Measurements from ENCODE around the gene RBPMS2.

Gene RBPMS2

GRCh38 chr15:64809649-64810496, 34.5 kb upstream of the RBPMS2 start:
- peak; percentile 77 for DNase-seq (ENCODE audit: low read depth)
- no peak overlapping the region for H3K4me3 ChIP-seq (replicated peaks; ENCODE audit: low read depth, low read length)
- peak; percentile 97 for TF ChIP-seq CTCF (IDR thresholded peaks at IDR 0.05; ENCODE audit: low read length, missing control alignments)

GRCh38 chr15:64808785-64809453, 33.5 kb upstream of the RBPMS2 start:
- no peak for TF ChIP-seq CTCF (IDR thresholded peaks at IDR 0.05; ENCODE audit: low read length, missing control alignments)
- no peak for DNase-seq (ENCODE audit: low read depth)
- no peak overlapping the region for H3K4me3 ChIP-seq (replicated peaks; ENCODE audit: low read depth, low read length)

GRCh38 chr15:64807751-64808222, 32.4 kb upstream of the RBPMS2 start:
- TF ChIP-seq CTCF (IDR thresholded peaks at IDR 0.05; ENCODE audit: low read length, missing control alignments), result no peak
- no peak for DNase-seq (ENCODE audit: low read depth)
- H3K4me3 ChIP-seq (replicated peaks; ENCODE audit: low read depth, low read length), result no peak overlapping the region

- no peak for DNase-seq (ENCODE audit: low read depth)
- TF ChIP-seq CTCF (IDR thresholded peaks at IDR 0.05; ENCODE audit: low read length, missing control alignments), result no peak
- H3K4me3 ChIP-seq (replicated peaks; ENCODE audit: low read depth, low read length), result no peak overlapping the region
These were observed 31.8 kb upstream of the RBPMS2 start for GRCh38 chr15:64807051-64807749.

DNA sequence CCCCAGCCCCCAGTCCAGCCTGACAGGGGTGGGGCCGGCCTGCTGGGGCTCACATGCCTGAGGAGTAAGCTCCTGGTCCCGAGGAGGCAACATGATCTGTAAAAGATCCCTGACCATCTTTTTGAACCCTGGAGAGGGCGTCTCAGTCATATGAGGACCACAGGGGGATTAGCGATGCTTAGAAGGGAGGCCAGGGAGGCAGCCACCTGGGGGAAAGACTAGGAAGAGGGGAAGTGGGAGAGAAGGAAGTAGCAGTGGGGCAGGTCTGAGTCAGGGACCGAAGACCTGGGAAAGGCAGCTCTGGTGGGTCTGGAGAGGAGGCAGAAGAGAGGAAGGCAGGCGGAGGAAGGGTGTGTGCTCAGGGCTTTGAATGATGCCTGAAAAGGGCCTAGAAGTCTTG, 31.1 kb upstream of the RBPMS2 start:
- no peak for TF ChIP-seq CTCF (IDR thresholded peaks at IDR 0.05; ENCODE audit: low read length, missing control alignments)
- H3K4me3 ChIP-seq (replicated peaks; ENCODE audit: low read depth, low read length), result no peak overlapping the region
- DNase-seq (ENCODE audit: low read depth), result no peak

DNA sequence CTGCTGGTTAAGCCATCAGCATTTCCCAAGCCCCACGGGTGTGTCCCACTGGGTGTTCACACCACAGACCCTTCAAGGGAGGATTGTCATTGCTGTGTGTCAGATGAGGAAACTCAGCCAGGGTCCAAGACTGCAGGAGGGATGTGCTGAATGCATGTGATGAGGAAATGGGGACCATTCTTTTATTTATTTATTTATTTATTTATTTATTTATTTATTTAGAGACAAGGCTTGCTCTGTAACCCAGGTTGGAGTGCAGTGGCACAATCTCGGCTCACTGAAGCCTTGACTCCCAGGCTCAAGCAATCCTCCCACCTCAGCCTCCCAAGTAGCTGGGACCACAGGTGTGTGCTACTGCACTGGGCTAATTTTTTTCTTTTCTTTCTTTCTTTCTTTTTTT, 29.2 kb upstream of the RBPMS2 start:
- H3K4me3 ChIP-seq (replicated peaks; ENCODE audit: low read depth, low read length), result no peak overlapping the region
- TF ChIP-seq CTCF (IDR thresholded peaks at IDR 0.05; ENCODE audit: low read length, missing control alignments), result no peak
- no peak for DNase-seq (ENCODE audit: low read depth)

Measured in fibroblast of pulmonary artery (primary cell).